GM18951 (cell line): ENCODE measurements around the gene UBE2Q1.

Experiments used
- POLR2A ChIP-seq: IDR thresholded peaks from 4 replicates; pipeline ENCODE4 v1.6.1; 2011; ENCODE audit warnings: mild to moderate bottlenecking; ENCODE audit not compliant: insufficient read length, insufficient read depth; ENCODE audit errors: extremely low read depth
- in situ Hi-C: fragments of 300-500 bp; cut with MboI; formaldehyde crosslinking; loops from one replicate; pipeline ENCODE4 v1.12.0; 2022; ENCODE audit warnings: low sequenced_read_pairs, mixed read lengths, inconsistent platforms; ENCODE audit not compliant: unreplicated experiment

Gene UBE2Q1

DNA sequence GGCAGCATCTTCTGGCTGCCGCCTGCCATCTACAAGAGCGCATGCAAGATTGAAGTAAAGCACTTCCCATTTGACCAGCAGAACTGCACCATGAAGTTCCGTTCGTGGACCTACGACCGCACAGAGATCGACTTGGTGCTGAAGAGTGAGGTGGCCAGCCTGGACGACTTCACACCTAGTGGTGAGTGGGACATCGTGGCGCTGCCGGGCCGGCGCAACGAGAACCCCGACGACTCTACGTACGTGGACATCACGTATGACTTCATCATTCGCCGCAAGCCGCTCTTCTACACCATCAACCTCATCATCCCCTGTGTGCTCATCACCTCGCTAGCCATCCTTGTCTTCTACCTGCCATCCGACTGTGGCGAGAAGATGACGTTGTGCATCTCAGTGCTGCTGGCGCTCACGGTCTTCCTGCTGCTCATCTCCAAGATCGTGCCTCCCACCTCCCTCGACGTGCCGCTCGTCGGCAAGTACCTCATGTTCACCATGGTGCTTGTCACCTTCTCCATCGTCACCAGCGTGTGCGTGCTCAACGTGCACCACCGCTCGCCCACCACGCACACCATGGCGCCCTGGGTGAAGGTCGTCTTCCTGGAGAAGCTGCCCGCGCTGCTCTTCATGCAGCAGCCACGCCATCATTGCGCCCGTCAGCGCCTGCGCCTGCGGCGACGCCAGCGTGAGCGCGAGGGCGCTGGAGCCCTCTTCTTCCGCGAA, 12.9 kb upstream of the UBE2Q1 start:
- TF ChIP-seq POLR2A: no peak
- in situ Hi-C loops: loop anchor here (25.0 kb wide), 1 partner anchor 316 kb away; no protein-coding TSS in a partner anchor

- no peak for TF ChIP-seq POLR2A
- in situ Hi-C loops: loop anchor here (10.0 to 25.0 kb wide), 2 partner anchors 319 to 507 kb away; partner anchors contain the start of gene EFNA3
Observed at GRCh38 chr1:154568157-154568815, 9.8 kb upstream of the UBE2Q1 start.

DNA sequence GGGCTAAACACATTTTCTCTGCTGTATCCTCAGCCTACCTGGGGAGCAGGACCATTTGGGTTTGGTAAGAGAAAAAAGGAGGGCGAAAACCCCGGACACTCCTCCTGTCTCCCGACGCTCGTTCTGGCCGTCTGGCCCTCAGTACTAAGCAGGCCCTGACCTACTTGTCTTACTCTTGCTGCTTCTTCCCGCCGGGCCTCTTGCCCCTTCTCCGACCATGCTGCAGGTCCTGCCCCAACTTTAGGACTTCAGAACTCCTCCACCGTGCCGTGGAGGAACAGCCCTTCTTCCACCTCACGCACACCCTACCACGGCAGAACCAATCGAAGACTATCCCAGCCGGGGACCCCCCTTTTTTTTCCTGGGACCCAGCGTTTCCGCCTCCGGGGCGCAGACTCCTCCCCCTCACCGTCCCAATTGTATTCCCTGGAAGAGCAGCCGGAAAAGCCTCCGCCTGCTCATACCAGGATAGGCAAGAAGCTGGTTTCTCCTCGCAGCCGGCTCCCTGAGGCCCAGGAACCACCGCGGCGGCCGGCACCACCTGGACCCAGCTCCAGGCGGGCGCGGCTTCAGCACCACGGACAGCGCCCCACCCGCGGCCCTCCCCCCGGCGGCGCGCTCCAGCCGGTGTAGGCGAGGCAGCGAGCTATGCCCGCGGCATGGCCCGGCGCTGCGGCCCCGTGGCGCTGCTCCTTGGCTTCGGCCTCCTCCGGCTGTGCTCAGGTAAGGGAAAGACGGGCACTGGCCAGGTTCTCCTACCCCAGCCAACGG, 9.1 kb upstream of the UBE2Q1 start, which contains the start of gene CHRNB2:
CHRNB2 (plus strand) TSS at position 393 of the 771 bp plus-strand sequence; CDS start at position 660, 267 bp downstream.
- in situ Hi-C loops: loop anchor here (10.0 to 25.0 kb wide), 2 partner anchors 320 to 507 kb away; partner anchors contain the start of gene EFNA3
- no peak for TF ChIP-seq POLR2A

DNA sequence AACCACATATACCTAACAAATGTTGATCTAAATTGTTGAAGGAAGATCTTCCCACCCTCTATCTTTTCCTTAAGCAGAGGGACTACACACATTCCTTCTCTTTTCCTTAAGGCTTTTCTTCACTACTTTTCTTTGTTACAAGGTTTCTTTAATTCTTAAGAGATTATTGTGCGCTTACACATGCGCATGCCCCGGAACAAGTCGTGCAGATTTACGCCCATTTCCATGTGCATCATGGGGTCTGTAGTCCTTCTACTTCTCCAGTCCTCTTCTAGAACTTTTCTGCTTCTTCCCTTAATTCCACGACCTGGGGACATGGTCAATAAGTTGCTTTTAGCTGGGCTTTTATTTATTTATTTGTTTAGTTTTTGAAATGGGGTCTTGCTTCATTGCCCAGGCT, 7.4 kb upstream of the UBE2Q1 start:
- TF ChIP-seq POLR2A: no peak
- in situ Hi-C loops: loop anchor here (10.0 to 25.0 kb wide), 2 partner anchors 321 to 509 kb away; partner anchors contain the start of gene EFNA3

GRCh38 chr1:154559466-154560044, 1.1 kb upstream of the UBE2Q1 start:
- in situ Hi-C loops: loop anchor here (10.0 to 25.0 kb wide), 2 partner anchors 328 to 515 kb away; partner anchors contain the start of gene EFNA3
- TF ChIP-seq POLR2A: no peak

- in situ Hi-C loops: loop anchor here (25.0 kb wide), 1 partner anchor 328 kb away; no protein-coding TSS in a partner anchor
- peak; percentile 64 for TF ChIP-seq POLR2A
Observed at GRCh38 chr1:154558720-154559465, 431 bp upstream of the UBE2Q1 start.

DNA sequence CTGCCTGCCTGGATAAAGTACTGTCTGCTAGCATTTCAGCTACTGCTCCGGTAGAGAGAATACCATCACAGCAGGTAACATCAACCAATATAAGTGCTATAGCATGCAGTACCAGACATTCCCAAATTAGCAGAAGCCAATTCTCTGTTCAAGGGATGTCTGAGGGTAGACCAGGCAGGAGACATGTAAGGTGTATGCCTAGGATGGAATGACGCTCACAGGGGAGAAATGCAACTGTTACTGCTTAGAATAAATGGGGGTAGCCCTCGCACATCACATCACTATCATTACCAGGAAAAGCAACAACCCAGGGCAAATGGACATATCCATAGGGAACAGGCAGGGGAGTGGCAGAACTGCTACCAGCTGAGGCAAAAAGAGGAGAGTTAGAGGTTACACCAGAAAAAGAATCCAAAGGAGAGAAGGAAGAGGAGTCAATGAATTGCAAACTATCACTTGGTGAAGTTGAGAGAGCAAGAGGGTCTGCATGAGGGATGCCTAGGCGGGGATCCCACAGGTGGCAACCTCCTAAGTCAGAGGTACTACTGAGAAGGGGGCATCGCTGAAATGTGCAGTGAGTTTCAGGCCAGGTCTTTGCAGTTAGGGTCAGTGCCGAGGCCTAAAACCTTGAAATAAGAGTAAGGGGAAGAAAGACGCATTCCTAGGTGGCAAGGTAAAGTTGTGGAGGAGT, 1.1 kb downstream of the UBE2Q1 start:
- no peak for TF ChIP-seq POLR2A
- in situ Hi-C loops: loop anchor here (25.0 kb wide), 1 partner anchor 330 kb away; no protein-coding TSS in a partner anchor

- TF ChIP-seq POLR2A: no peak
Observed at GRCh38 chr1:154556422-154556821, 2.0 kb downstream of the UBE2Q1 start.

GRCh38 chr1:154553056-154554030, 5.1 kb downstream of the UBE2Q1 start:
- in situ Hi-C loops: loop anchor here (25.0 kb wide), 1 partner anchor 334 kb away; no protein-coding TSS in a partner anchor
- TF ChIP-seq POLR2A: no peak

More at GRCh38 chr1:154556422-154556821, 2.0 kb downstream of the UBE2Q1 start:
- in situ Hi-C loops: loop anchor here (25.0 kb wide), 1 partner anchor 331 kb away; no protein-coding TSS in a partner anchor

GRCh38 chr1:154552036-154552435, 6.4 kb downstream of the UBE2Q1 start:
- in situ Hi-C loops: loop anchor here (25.0 kb wide), 1 partner anchor 335 kb away; no protein-coding TSS in a partner anchor
- TF ChIP-seq POLR2A: no peak
